Naive thymus-derived CD4-positive, alpha-beta T cell (primary cell): ENCODE results near the gene TMEM59L. TPM values are rescaled to one million over a fixed set of nuclear protein-coding genes. Genes with fewer than 3 reads are reported as not detected.

Experiments used
- ATAC-seq: fragments of 150-1000 bp; cut with Tn5 transposase; 2 replicates; pipeline ENCODE4 v1.10.0; 2021; ENCODE audit warnings: mild to moderate bottlenecking, moderate library complexity
- CTCF ChIA-PET: fragments of 350-600 bp; sonication (Branson Sonifier 250); formaldehyde crosslinking; loops from one replicate; lab custom pipeline; 2021; ENCODE audit warnings: antibody characterized with exemption; lab: Charles Lee
- POLR2A ChIA-PET: fragments of 350-600 bp; sonication (Branson Sonifier 250); formaldehyde crosslinking; loops from one replicate; lab custom pipeline; 2021; ENCODE audit warnings: antibody characterized with exemption, inconsistent platforms; lab: Charles Lee
- DNase-seq, 9 donors: peaks; one replicate each; pipeline versions ENCODE4 v3.0.0 to v3.0.0-alpha.2; 2020 to 2022; ENCODE audit warnings: mixed read lengths in 1 of 9
- H3K27ac ChIP-seq: one replicate; pipeline ENCODE4 v1.7.0; 2013; ENCODE audit warnings: mild to moderate bottlenecking, low read depth, low read length, moderate library complexity
- H3K27me3 ChIP-seq, 2 donors: one replicate each; pipeline ENCODE4 v1.7.0; 2013; ENCODE audit warnings: low read length in 2 of 2, mild to moderate bottlenecking in 2 of 2, moderate library complexity in 2 of 2; ENCODE audit not compliant: control insufficient read depth in 2 of 2, insufficient read depth in 2 of 2
- H3K36me3 ChIP-seq, 3 experiments: 1 replicate in 2 of 3; 2 replicates in 1 of 3; pipeline ENCODE4 v1.7.0; 2013; ENCODE audit warnings: low read length in 3 of 3, mild to moderate bottlenecking in 3 of 3, moderate library complexity in 1 of 3; ENCODE audit not compliant: insufficient read depth in 3 of 3, control insufficient read depth in 2 of 3
- H3K4me1 ChIP-seq, 2 donors: one replicate each; pipeline ENCODE4 v1.7.0; 2013; ENCODE audit warnings: low read length in 2 of 2, mild to moderate bottlenecking in 2 of 2, moderate library complexity in 1 of 2; ENCODE audit not compliant: control insufficient read depth in 2 of 2, insufficient read depth in 2 of 2
- H3K4me3 ChIP-seq: 2 replicates; pipeline ENCODE4 v1.7.0; 2013; ENCODE audit warnings: mild to moderate bottlenecking, low read length
- H3K9me3 ChIP-seq, 3 experiments: 1 replicate in 2 of 3; 2 replicates in 1 of 3; pipeline ENCODE4 v1.7.0; 2013; ENCODE audit warnings: low read length in 3 of 3; ENCODE audit not compliant: control insufficient read depth in 2 of 3
- H3K27ac Mint-ChIP-seq, 9 donors: one replicate each; pipeline ENCODE4 v1.8.0; 2020 to 2022; ENCODE audit warnings: mixed read lengths in 9 of 9, mild to moderate bottlenecking in 8 of 9, moderate library complexity in 5 of 9, inconsistent platforms in 2 of 9
- H3K27me3 Mint-ChIP-seq, 5 donors: one replicate each; pipeline ENCODE4 v1.8.0; 2021 to 2022; ENCODE audit warnings: mixed read lengths in 5 of 5, mild to moderate bottlenecking in 1 of 5
- H3K36me3 Mint-ChIP-seq, 5 donors: one replicate each; pipeline ENCODE4 v1.8.0; 2020 to 2022; ENCODE audit warnings: mixed read lengths in 5 of 5, mild to moderate bottlenecking in 3 of 5, inconsistent platforms in 1 of 5
- H3K4me1 Mint-ChIP-seq, 7 donors: one replicate each; pipeline ENCODE4 v1.8.0; 2020 to 2022; ENCODE audit warnings: mixed read lengths in 7 of 7, mild to moderate bottlenecking in 3 of 7, inconsistent platforms in 1 of 7
- H3K4me3 Mint-ChIP-seq, 10 donors: one replicate each; pipeline ENCODE4 v1.8.0; 2020 to 2022; ENCODE audit warnings: mild to moderate bottlenecking in 10 of 10, mixed read lengths in 10 of 10, moderate library complexity in 6 of 10, inconsistent platforms in 2 of 10
- H3K9me3 Mint-ChIP-seq, 11 donors: one replicate each; pipeline ENCODE4 v1.8.0; 2020 to 2022; ENCODE audit warnings: mixed read lengths in 11 of 11, mild to moderate bottlenecking in 4 of 11, inconsistent platforms in 1 of 11, moderate library complexity in 1 of 11
- intact Hi-C, 2 donors: fragments of 100-400 bp; cut with micrococcal nuclease; formaldehyde crosslinking; loops; one replicate each; pipeline ENCODE4 v1.15.1; 2023
- polyA plus RNA-seq, 2 donors: library from polyadenylated mRNA; unstranded; fragments of 300-500 nt; fragmentation: Illumina TruSeq; gene quantifications; one replicate each; pipeline ENCODE4 v1.2.3, GENCODE V29; 2021
- total RNA-seq, 6 experiments: library from RNA in 5 of 6; stranded (reverse) in 5 of 6; gene quantifications; 1 replicate in 5 of 6; 2 replicates in 1 of 6; pipeline ENCODE4 v1.2.3 and lab custom pipeline; 2021 to 2026

The TMEM59L gene
- total and polyA plus RNA-seq, 7 experiments from 2014 or later, result 0.22 to 0.74 (median 0.30) TPM; not detected in 3

- Mint-ChIP-seq H3K4me3 (no peak overlapping the region), H3K9me3 (peaks cover 0 to 2% (median 0%) of the 10 kb centered on the region in 11 donors), H3K27me3 (no peaks in the 10 kb centered on the region), H3K4me1 (peaks cover 10 to 45% (median 31%) of the 10 kb centered on the region in 7 donors), H3K36me3 (peaks cover 0 to 10% (median 2%) of the 10 kb centered on the region in 5 donors), H3K27ac (no peak overlapping the region)
- DNase-seq (no peak), ATAC-seq (no peak)
- no peak overlapping the region for H3K27ac ChIP-seq
- ChIA-PET CTCF (no interaction called here), POLR2A (no interaction called here)
- H3K9me3 ChIP-seq, result no peaks in the 10 kb centered on the region
- no peak overlapping the region for H3K4me3 ChIP-seq
- H3K36me3 ChIP-seq, result peaks cover 0 to 11% (median 5%) of the 10 kb centered on the region in 3 experiments
- intact Hi-C loops, result no loop called here
- no peaks in the 10 kb centered on the region for H3K4me1 ChIP-seq
- H3K27me3 ChIP-seq, result no peaks in the 10 kb centered on the region
Measured at GRCh38 chr19:18646535-18647370, 34.1 kb downstream of the TMEM59L start.

- CTCF ChIA-PET, result no interaction called here
- Histone ChIP-seq H3K27ac (no peak overlapping the region), H3K27me3 (no peaks in the 10 kb centered on the region), H3K4me1 (no peaks in the 10 kb centered on the region), H3K9me3 (no peaks in the 10 kb centered on the region), H3K4me3 (no peak overlapping the region), H3K36me3 (peaks cover 0 to 11% (median 5%) of the 10 kb centered on the region in 3 experiments)
- DNase-seq, result no peak
- Mint-ChIP-seq H3K27ac (peak overlapping the region in 1 of 9 donors; percentile 7), H3K9me3 (no peaks in the 10 kb centered on the region), H3K36me3 (peaks cover 0 to 10% (median 2%) of the 10 kb centered on the region in 5 donors), H3K27me3 (no peaks in the 10 kb centered on the region), H3K4me1 (peaks cover 10 to 41% (median 31%) of the 10 kb centered on the region in 7 donors), H3K4me3 (no peak overlapping the region)
- POLR2A ChIA-PET, result interaction anchor here (0.6 kb wide), 1 partner anchor 35 kb away, joined by 4 read pairs; no protein-coding TSS in a partner anchor
- intact Hi-C loops, result no loop called here
- ATAC-seq, result no peak
Measured at GRCh38 chr19:18647371-18647767, 34.7 kb downstream of the TMEM59L start.

- no peaks in the 10 kb centered on the region for H3K4me1 ChIP-seq
- no peaks in the 10 kb centered on the region for H3K9me3 ChIP-seq
- no peaks in the 10 kb centered on the region for H3K27me3 Mint-ChIP-seq
- peaks cover 0 to 10% (median 2%) of the 10 kb centered on the region in 5 donors for H3K36me3 Mint-ChIP-seq
- H3K4me3 Mint-ChIP-seq, result peak overlapping the region in 1 of 10 donors; percentile 34
- ATAC-seq (no peak), DNase-seq (no peak)
- H3K36me3 ChIP-seq, result peaks cover 0 to 11% (median 5%) of the 10 kb centered on the region in 3 experiments
- H3K27ac Mint-ChIP-seq, result peak overlapping the region in 1 of 9 donors; percentile 7
- no peak overlapping the region for H3K4me3 ChIP-seq
- no peaks in the 10 kb centered on the region for H3K27me3 ChIP-seq
- H3K4me1 Mint-ChIP-seq, result peaks cover 10 to 41% (median 31%) of the 10 kb centered on the region in 7 donors
- H3K27ac ChIP-seq, result no peak overlapping the region
- CTCF ChIA-PET, result no interaction called here
- POLR2A ChIA-PET, result interaction anchor here (0.6 kb wide), 1 partner anchor 35 kb away, joined by 4 read pairs; no protein-coding TSS in a partner anchor
- intact Hi-C loops, result no loop called here
- H3K9me3 Mint-ChIP-seq, result no peaks in the 10 kb centered on the region
Measured at GRCh38 chr19:18647807-18648206, 35.1 kb downstream of the TMEM59L start.

- peaks cover 8 to 38% (median 28%) of the 10 kb centered on the region in 7 donors for H3K4me1 Mint-ChIP-seq
- H3K36me3 ChIP-seq, result peaks cover 0 to 11% (median 5%) of the 10 kb centered on the region in 3 experiments
- no peaks in the 10 kb centered on the region for H3K27me3 Mint-ChIP-seq
- CTCF ChIA-PET, result no interaction called here
- H3K4me3 ChIP-seq, result no peak overlapping the region
- H3K36me3 Mint-ChIP-seq, result peaks cover 0 to 8% (median 2%) of the 10 kb centered on the region in 5 donors
- peak overlapping the region in 2 of 9 donors; percentile 43 to 81 for H3K27ac Mint-ChIP-seq
- H3K9me3 ChIP-seq, result no peaks in the 10 kb centered on the region
- DNase-seq (no peak), ATAC-seq (no peak)
- no peaks in the 10 kb centered on the region for H3K27me3 ChIP-seq
- no peaks in the 10 kb centered on the region for H3K9me3 Mint-ChIP-seq
- intact Hi-C loops, result no loop called here
- no peak overlapping the region for H3K27ac ChIP-seq
- POLR2A ChIA-PET, result no interaction called here
- peak overlapping the region in 1 of 10 donors; percentile 4 for H3K4me3 Mint-ChIP-seq
- no peaks in the 10 kb centered on the region for H3K4me1 ChIP-seq
Measured at GRCh38 chr19:18648973-18649315, 36.3 kb downstream of the TMEM59L start.

- peaks cover 0 to 3% (median 2%) of the 10 kb centered on the region in 5 donors for H3K36me3 Mint-ChIP-seq
- CTCF ChIA-PET, result no interaction called here
- H3K9me3 ChIP-seq, result no peaks in the 10 kb centered on the region
- no peak overlapping the region for H3K4me3 ChIP-seq
- peak overlapping the region in 3 of 10 donors; percentile 6 to 60 (median 29) for H3K4me3 Mint-ChIP-seq
- H3K36me3 ChIP-seq, result peaks cover 0 to 11% (median 5%) of the 10 kb centered on the region in 3 experiments
- peak overlapping the region in 2 of 9 donors; percentile 38 to 82 for H3K27ac Mint-ChIP-seq
- DNase-seq (no peak), ATAC-seq (peak; percentile 59)
- H3K27ac ChIP-seq, result no peak overlapping the region
- intact Hi-C loops, result no loop called here
- H3K9me3 Mint-ChIP-seq, result no peaks in the 10 kb centered on the region
- no peaks in the 10 kb centered on the region for H3K27me3 Mint-ChIP-seq
- no peaks in the 10 kb centered on the region for H3K4me1 ChIP-seq
- no peaks in the 10 kb centered on the region for H3K27me3 ChIP-seq
- peaks cover 2 to 36% (median 22%) of the 10 kb centered on the region in 7 donors for H3K4me1 Mint-ChIP-seq
- POLR2A ChIA-PET, result no interaction called here
Measured at GRCh38 chr19:18649371-18650020, 36.8 kb downstream of the TMEM59L start.

- Mint-ChIP-seq H3K4me1 (peaks cover 4 to 34% (median 22%) of the 10 kb centered on the region in 7 donors), H3K4me3 (peak overlapping the region in 2 of 10 donors; percentile 29 to 60), H3K36me3 (peaks cover 0 to 3% (median 3%) of the 10 kb centered on the region in 5 donors), H3K27ac (peak overlapping the region in 1 of 9 donors; percentile 38), H3K9me3 (no peaks in the 10 kb centered on the region), H3K27me3 (no peaks in the 10 kb centered on the region)
- intact Hi-C loops, result no loop called here
- no peaks in the 10 kb centered on the region for H3K27me3 ChIP-seq
- H3K4me1 ChIP-seq, result no peaks in the 10 kb centered on the region
- peaks cover 0 to 11% (median 5%) of the 10 kb centered on the region in 3 experiments for H3K36me3 ChIP-seq
- DNase-seq (no peak), ATAC-seq (no peak)
- H3K4me3 ChIP-seq, result no peak overlapping the region
- no peak overlapping the region for H3K27ac ChIP-seq
- CTCF ChIA-PET, result no interaction called here
- POLR2A ChIA-PET, result no interaction called here
- no peaks in the 10 kb centered on the region for H3K9me3 ChIP-seq
Measured at GRCh38 chr19:18650021-18650390, 37.3 kb downstream of the TMEM59L start.
